NCI-H2196 (cell line): Measurements from ENCODE around the gene FNDC3B.

Experiments used
- DNase-seq: peaks from one replicate; lab custom pipeline; 2025; ENCODE audit not compliant: unreplicated experiment; lab: John Stamatoyannopoulos, UW

Gene FNDC3B

GRCh38 chr3:172163320-172163719 is 123.9 kb downstream of the FNDC3B start:
- DNase-seq: no peak

DNA sequence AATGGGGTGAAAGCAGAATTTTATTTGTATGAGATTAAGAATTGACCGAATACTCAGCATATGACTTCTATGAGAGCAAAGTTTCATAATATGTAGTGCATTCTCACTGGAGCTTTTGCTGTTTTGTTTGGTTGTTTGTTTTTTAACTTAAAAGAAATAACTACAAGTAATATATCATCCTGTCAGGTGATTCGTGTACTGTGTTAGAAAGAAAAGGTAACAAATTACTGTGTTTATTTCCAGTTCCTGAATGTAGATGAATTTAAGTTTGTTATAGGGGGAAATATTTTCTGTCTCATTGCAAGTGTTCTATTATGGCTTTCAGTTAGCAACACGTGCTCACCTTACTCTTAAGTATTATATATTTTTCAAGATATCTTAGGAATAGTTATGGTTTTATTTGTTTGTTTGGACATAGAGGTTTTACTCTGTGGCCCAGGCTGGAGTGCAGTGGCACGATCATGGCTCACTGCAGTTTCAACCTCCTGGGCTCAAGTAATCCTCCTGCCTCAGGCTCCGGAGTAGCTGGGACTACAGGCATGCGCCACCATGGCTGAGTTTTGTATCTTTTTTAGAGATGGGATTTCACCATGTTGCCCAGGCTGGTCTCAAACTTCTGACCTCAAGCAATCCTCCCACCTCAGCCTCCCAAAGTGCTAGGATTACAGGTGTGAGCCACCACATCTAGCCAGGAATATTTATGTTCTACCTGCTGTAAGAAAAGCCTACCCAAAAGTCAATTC is 125.4 kb downstream of the FNDC3B start:
- DNase-seq: no peak

DNA sequence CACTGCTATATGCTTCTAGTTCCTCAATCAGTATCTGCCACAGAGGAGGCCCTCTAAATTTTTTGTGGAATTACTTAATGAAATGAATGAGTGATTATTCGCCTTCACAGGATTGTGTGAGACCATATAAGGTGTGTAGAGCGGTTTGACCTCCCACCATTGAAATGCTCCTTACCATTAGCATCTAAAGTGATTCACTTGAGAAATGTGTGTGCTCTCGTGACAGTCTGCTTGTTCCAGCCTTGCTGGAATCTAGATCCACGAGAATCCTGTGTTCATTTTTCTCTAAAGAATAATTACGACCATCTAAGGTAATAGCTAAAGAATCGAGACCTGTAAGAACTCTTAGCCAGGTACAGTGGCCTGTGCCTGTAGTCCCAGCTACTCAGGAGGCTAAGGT is 126.9 kb downstream of the FNDC3B start:
- no peak for DNase-seq

- no peak for DNase-seq
Observed at GRCh38 chr3:172166890-172167289, 127.5 kb downstream of the FNDC3B start.

DNA sequence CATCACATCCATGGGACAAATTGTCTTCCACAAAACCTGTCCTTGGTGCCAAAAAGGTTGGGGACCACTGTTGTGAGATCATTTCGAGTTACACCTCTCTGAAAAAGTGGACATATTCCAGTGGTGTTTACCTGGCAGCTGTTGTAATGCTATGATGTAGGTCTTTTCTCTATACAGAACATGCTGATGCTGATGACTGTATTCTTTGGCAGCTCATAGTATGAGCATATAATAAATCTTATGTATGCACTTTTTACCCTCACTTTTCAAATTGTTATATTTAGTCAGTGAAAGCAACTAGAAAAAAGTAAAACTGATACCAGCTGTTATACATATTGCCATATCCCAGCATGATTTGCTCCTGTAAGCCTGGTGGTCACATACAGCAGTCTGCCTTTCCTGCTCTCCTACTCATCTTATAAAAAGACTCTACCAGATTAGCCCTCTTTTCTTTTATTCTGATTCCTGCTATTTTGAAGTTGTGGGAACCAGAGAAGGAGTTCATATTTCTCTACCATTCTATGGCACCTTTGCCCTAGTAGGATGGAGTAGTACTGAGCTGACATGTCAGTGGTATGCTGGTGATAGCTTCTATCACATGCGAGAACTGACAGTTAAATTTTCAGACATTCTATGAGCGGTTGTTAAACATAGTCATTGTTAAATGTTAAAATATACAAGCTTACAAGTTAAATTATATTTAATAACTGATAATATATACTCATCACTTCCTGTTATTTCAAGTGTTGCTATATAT is 128.7 kb downstream of the FNDC3B start:
- DNase-seq: no peak

- no peak for DNase-seq
Observed at GRCh38 chr3:172170073-172170709, 130.8 kb downstream of the FNDC3B start.

GRCh38 chr3:172170841-172171240 is 131.5 kb downstream of the FNDC3B start:
- no peak for DNase-seq

- DNase-seq: no peak
Observed at GRCh38 chr3:172171396-172172075, 132.2 kb downstream of the FNDC3B start.

- no peak for DNase-seq
Observed at GRCh38 chr3:172173316-172174254, 134.2 kb downstream of the FNDC3B start.

- no peak for DNase-seq
Observed at GRCh38 chr3:172174513-172175253, 135.3 kb downstream of the FNDC3B start.

DNA sequence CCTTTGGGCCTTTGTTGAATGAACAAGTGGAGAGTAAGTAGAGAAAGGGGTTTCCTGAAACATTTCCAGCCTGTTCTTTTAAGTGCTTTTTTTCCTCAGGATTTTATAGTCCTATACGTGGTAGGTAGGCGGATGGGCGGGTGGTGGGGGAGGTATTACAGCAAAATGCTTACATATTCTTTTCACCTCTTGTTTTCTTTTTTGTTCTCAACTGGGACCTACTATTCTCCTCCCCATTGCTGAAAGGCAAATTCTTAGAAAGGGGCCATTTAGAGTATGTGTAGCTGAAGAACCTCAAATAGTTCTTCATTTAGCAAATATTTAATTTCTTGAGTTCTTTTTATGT is 135.8 kb downstream of the FNDC3B start:
- no peak for DNase-seq

GRCh38 chr3:172176061-172176770 is 136.8 kb downstream of the FNDC3B start:
- no peak for DNase-seq

GRCh38 chr3:172177046-172177445 is 137.7 kb downstream of the FNDC3B start:
- DNase-seq: no peak

- DNase-seq: no peak
Observed at GRCh38 chr3:172177803-172178316, 138.5 kb downstream of the FNDC3B start.

DNA sequence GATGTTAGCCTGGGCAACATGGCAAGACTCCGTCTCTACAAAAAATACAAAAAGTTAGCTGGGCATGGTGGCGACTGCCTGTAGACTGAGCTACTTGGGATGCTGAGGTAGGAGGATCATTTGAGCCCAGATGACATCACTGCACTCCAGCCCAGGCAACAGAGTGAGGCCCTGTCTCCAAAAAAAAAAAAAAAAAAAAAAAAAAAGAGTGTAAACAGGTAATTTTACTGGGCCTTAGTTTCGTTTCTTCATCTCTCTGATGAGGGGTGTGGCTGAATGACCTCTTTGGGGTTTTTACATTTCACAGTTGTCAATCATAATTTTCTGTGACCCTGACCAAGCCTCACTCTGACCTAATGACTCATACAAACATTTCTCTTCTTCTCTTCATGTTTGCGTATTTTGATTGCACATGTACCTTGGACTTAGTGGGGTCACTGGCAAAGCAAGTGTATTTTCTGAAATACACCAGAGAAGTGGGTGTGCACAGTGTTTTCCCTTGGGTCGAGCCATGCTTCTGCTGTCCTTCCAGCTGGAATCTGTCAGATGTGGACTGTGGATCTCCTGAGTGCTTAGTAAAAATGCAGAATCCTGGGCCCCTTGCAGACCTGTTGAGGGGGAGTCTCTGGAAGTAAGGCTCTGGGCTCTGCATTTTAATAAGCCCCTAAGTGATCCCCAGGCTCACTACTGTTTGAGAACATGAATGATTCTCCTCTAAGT is 140.5 kb downstream of the FNDC3B start:
- no peak for DNase-seq

GRCh38 chr3:172180473-172180872 is 141.1 kb downstream of the FNDC3B start:
- DNase-seq: no peak

GRCh38 chr3:172181932-172182586 is 142.7 kb downstream of the FNDC3B start:
- DNase-seq: no peak

- DNase-seq: no peak
Observed at GRCh38 chr3:172182797-172183196, 143.4 kb downstream of the FNDC3B start.
